Measurements from ENCODE around the gene OLFML2A.
"Not testable (repeated sequence)": the region's sequence is repeated elsewhere in the genome, so short reads cannot be mapped to it uniquely, and the experiment has no call there.

Gene OLFML2A

GRCh38 chr9:124829334-124829669, 52.4 kb downstream of the OLFML2A start:
- peaks cover 7% of the 10 kb centered on the region for H3K4me1 ChIP-seq (ENCODE audit: insufficient read depth, low read length)
- no peaks in the 10 kb centered on the region for H3K36me3 ChIP-seq (ENCODE audit: insufficient read depth, low read length)
- no peaks in the 10 kb centered on the region for H3K9me3 ChIP-seq (ENCODE audit: control insufficient read depth, insufficient read depth, low read length)
- no peak overlapping the region for H3K9ac ChIP-seq (ENCODE audit: low read depth, low read length)

- Histone ChIP-seq H3K36me3 (ENCODE audit: insufficient read depth, low read length) (no peaks in the 10 kb centered on the region), H3K9ac (ENCODE audit: low read depth, low read length) (no peak overlapping the region), H3K9me3 (ENCODE audit: control insufficient read depth, insufficient read depth, low read length) (no peaks in the 10 kb centered on the region), H3K4me1 (ENCODE audit: insufficient read depth, low read length) (peaks cover 7% of the 10 kb centered on the region)
Measured at GRCh38 chr9:124830593-124830992, 53.7 kb downstream of the OLFML2A start.

- Histone ChIP-seq H3K4me1 (ENCODE audit: insufficient read depth, low read length) (peaks cover 7% of the 10 kb centered on the region), H3K36me3 (ENCODE audit: insufficient read depth, low read length) (no peaks in the 10 kb centered on the region), H3K9me3 (ENCODE audit: control insufficient read depth, insufficient read depth, low read length) (no peaks in the 10 kb centered on the region), H3K9ac (ENCODE audit: low read depth, low read length) (no peak overlapping the region)
Measured at GRCh38 chr9:124831642-124832364, 54.9 kb downstream of the OLFML2A start.

GRCh38 chr9:124834591-124834990, 57.7 kb downstream of the OLFML2A start:
- Histone ChIP-seq H3K4me1 (ENCODE audit: insufficient read depth, low read length) (peaks cover 3% of the 10 kb centered on the region), H3K36me3 (ENCODE audit: insufficient read depth, low read length) (no peaks in the 10 kb centered on the region), H3K9ac (ENCODE audit: low read depth, low read length) (no peak overlapping the region), H3K9me3 (ENCODE audit: control insufficient read depth, insufficient read depth, low read length) (no peaks in the 10 kb centered on the region)

- H3K36me3 ChIP-seq (ENCODE audit: insufficient read depth, low read length) = no peaks in the 10 kb centered on the region
- H3K4me1 ChIP-seq (ENCODE audit: insufficient read depth, low read length) = no peaks in the 10 kb centered on the region; the same call in 1 of the 2 replicates
- H3K9ac ChIP-seq (ENCODE audit: low read depth, low read length) = no peak overlapping the region
- H3K9me3 ChIP-seq (ENCODE audit: control insufficient read depth, insufficient read depth, low read length) = no peaks in the 10 kb centered on the region
Measured at GRCh38 chr9:124835026-124835557, 58.2 kb downstream of the OLFML2A start.

GRCh38 chr9:124838132-124838531, 61.2 kb downstream of the OLFML2A start:
- H3K36me3 ChIP-seq (ENCODE audit: insufficient read depth, low read length); H3K9ac ChIP-seq (ENCODE audit: low read depth, low read length); H3K9me3 ChIP-seq (ENCODE audit: control insufficient read depth, insufficient read depth, low read length): not testable (repeated sequence)
- peaks cover 11% of the 10 kb centered on the region; the same call in 1 of the 2 replicates for H3K4me1 ChIP-seq (ENCODE audit: insufficient read depth, low read length)

- H3K4me1 ChIP-seq (ENCODE audit: insufficient read depth, low read length) = peaks cover 11% of the 10 kb centered on the region; the same call in 1 of the 2 replicates
- not testable (repeated sequence) for H3K36me3 ChIP-seq (ENCODE audit: insufficient read depth, low read length); H3K9ac ChIP-seq (ENCODE audit: low read depth, low read length); H3K9me3 ChIP-seq (ENCODE audit: control insufficient read depth, insufficient read depth, low read length)
Measured at GRCh38 chr9:124838567-124839275, 61.8 kb downstream of the OLFML2A start.

GRCh38 chr9:124839612-124840299, 62.8 kb downstream of the OLFML2A start:
- Histone ChIP-seq H3K4me1 (ENCODE audit: insufficient read depth, low read length) (peaks cover 11% of the 10 kb centered on the region; the same call in 1 of the 2 replicates), H3K36me3 (ENCODE audit: insufficient read depth, low read length) (no peaks in the 10 kb centered on the region), H3K9ac (ENCODE audit: low read depth, low read length) (no peak overlapping the region), H3K9me3 (ENCODE audit: control insufficient read depth, insufficient read depth, low read length) (no peaks in the 10 kb centered on the region)

- Histone ChIP-seq H3K36me3 (ENCODE audit: insufficient read depth, low read length) (no peaks in the 10 kb centered on the region), H3K9ac (ENCODE audit: low read depth, low read length) (no peak overlapping the region), H3K9me3 (ENCODE audit: control insufficient read depth, insufficient read depth, low read length) (no peaks in the 10 kb centered on the region), H3K4me1 (ENCODE audit: insufficient read depth, low read length) (peaks cover 11% of the 10 kb centered on the region; the same call in 1 of the 2 replicates)
Measured at GRCh38 chr9:124840300-124840833, 63.4 kb downstream of the OLFML2A start.

- Histone ChIP-seq H3K36me3 (ENCODE audit: insufficient read depth, low read length) (no peaks in the 10 kb centered on the region), H3K9me3 (ENCODE audit: control insufficient read depth, insufficient read depth, low read length) (no peaks in the 10 kb centered on the region)
Measured at GRCh38 chr9:124841075-124841821, 64.3 kb downstream of the OLFML2A start.

GRCh38 chr9:124843456-124844034, 66.6 kb downstream of the OLFML2A start:
- peaks cover 11% of the 10 kb centered on the region; the same call in 1 of the 2 replicates for H3K4me1 ChIP-seq (ENCODE audit: insufficient read depth, low read length)
- H3K36me3 ChIP-seq (ENCODE audit: insufficient read depth, low read length) = no peaks in the 10 kb centered on the region
- no peaks in the 10 kb centered on the region for H3K9me3 ChIP-seq (ENCODE audit: control insufficient read depth, insufficient read depth, low read length)
- H3K9ac ChIP-seq (ENCODE audit: low read depth, low read length) = no peak overlapping the region

More at GRCh38 chr9:124841075-124841821, 64.3 kb downstream of the OLFML2A start:
- no peak overlapping the region for H3K9ac ChIP-seq (ENCODE audit: low read depth, low read length)
- peaks cover 11% of the 10 kb centered on the region; the same call in 1 of the 2 replicates for H3K4me1 ChIP-seq (ENCODE audit: insufficient read depth, low read length)

- no peaks in the 10 kb centered on the region for H3K9me3 ChIP-seq (ENCODE audit: control insufficient read depth, insufficient read depth, low read length)
- no peak overlapping the region for H3K9ac ChIP-seq (ENCODE audit: low read depth, low read length)
- H3K4me1 ChIP-seq (ENCODE audit: insufficient read depth, low read length) = peaks cover 11% of the 10 kb centered on the region; the same call in 1 of the 2 replicates
- no peaks in the 10 kb centered on the region for H3K36me3 ChIP-seq (ENCODE audit: insufficient read depth, low read length)
Measured at GRCh38 chr9:124844291-124844690, 67.4 kb downstream of the OLFML2A start.

- H3K36me3 ChIP-seq (ENCODE audit: insufficient read depth, low read length); H3K9ac ChIP-seq (ENCODE audit: low read depth, low read length); H3K9me3 ChIP-seq (ENCODE audit: control insufficient read depth, insufficient read depth, low read length); H3K4me1 ChIP-seq (ENCODE audit: insufficient read depth, low read length): not testable (repeated sequence)
Measured at GRCh38 chr9:124846467-124846866, 69.5 kb downstream of the OLFML2A start.

All from ES-I3 (cell line).